Measurements from ENCODE around the gene STIM1. TPM values are rescaled to one million over a fixed set of nuclear protein-coding genes. Genes with fewer than 3 reads are reported as not detected.
"Not testable (repeated sequence)": the region's sequence is repeated elsewhere in the genome, so short reads cannot be mapped to it uniquely, and the experiment has no call there.

STIM1 gene
- total RNA-seq, 4 donors from 2014 or later = 42.2 to 71.0 (median 51.1) TPM

- TF ChIP-seq CTCF (IDR thresholded peaks at IDR 0.05) = no peak
- DNase-seq (ENCODE audit: low spot score) = no peak
- no peak for ATAC-seq (ENCODE audit: low FRiP score)
Observed at GRCh38 chr11:3995307-3995706, 139.8 kb downstream of the STIM1 start.

- no peak for DNase-seq (ENCODE audit: low spot score)
- TF ChIP-seq CTCF (IDR thresholded peaks at IDR 0.05) = no peak
- no peak for ATAC-seq (ENCODE audit: low FRiP score)
Observed at GRCh38 chr11:3995949-3996554, 140.6 kb downstream of the STIM1 start.

GRCh38 chr11:3996651-3997050 is 141.2 kb downstream of the STIM1 start:
- no peak for TF ChIP-seq CTCF (IDR thresholded peaks at IDR 0.05)
- ATAC-seq (ENCODE audit: low FRiP score) (no peak), DNase-seq (ENCODE audit: low spot score) (no peak)

- DNase-seq (ENCODE audit: low spot score); ATAC-seq (ENCODE audit: low FRiP score): not testable (repeated sequence)
Observed at GRCh38 chr11:4004753-4005152, 149.3 kb downstream of the STIM1 start.

- ATAC-seq (ENCODE audit: low FRiP score) = no peak
- no peak for TF ChIP-seq CTCF (IDR thresholded peaks at IDR 0.05)
Observed at GRCh38 chr11:4006946-4007680, 151.6 kb downstream of the STIM1 start.

GRCh38 chr11:4008116-4008515 is 152.7 kb downstream of the STIM1 start:
- no peak for TF ChIP-seq CTCF (IDR thresholded peaks at IDR 0.05)
- DNase-seq (ENCODE audit: low spot score) (no peak), ATAC-seq (ENCODE audit: low FRiP score) (no peak)

More at GRCh38 chr11:4006946-4007680, 151.6 kb downstream of the STIM1 start:
- DNase-seq (ENCODE audit: low spot score) = no peak

GRCh38 chr11:4016602-4017001 is 161.1 kb downstream of the STIM1 start:
- ATAC-seq (ENCODE audit: low FRiP score); DNase-seq (ENCODE audit: low spot score): not testable (repeated sequence)

- no peak for DNase-seq (ENCODE audit: low spot score)
- no peak for TF ChIP-seq CTCF (IDR thresholded peaks at IDR 0.05)
- no peak for ATAC-seq (ENCODE audit: low FRiP score)
Observed at GRCh38 chr11:4017129-4017528, 161.7 kb downstream of the STIM1 start.

Measured in omental fat pad (tissue), 4 donors.